ENCODE data around the gene PCOLCE2.

GRCh38 chr3:142925140-142925539 is 36.3 kb upstream of the PCOLCE2 start:
- TF ChIP-seq CTCF (IDR thresholded peaks at IDR 0.05) (no peak), POLR2A (IDR thresholded peaks at IDR 0.05) (no peak), POLR2AphosphoS5 (IDR thresholded peaks at IDR 0.05) (no peak)

Data from breast epithelium (tissue), 3 donors.